Stimulated activated CD8-positive, alpha-beta memory T cell treated with anti-CD3 and anti-CD28 coated beads, Interleukin-12 subunit alpha, Interleukin-12 subunit beta, amount 100 ng/mL, for 1 hour (primary cell): ENCODE measurements around the gene MFAP2.
"Not testable (repeated sequence)": the region's sequence is repeated elsewhere in the genome, so short reads cannot be mapped to it uniquely, and the experiment has no call there.

Experiments
- DNase-seq: peaks from one replicate; pipeline ENCODE4 v3.0.0-alpha.2; 2020; ENCODE audit warnings: low read depth

The MFAP2 gene

GRCh38 chr1:16979475-16980327 is 719 bp downstream of the MFAP2 start:
- no peak for DNase-seq

- no peak for DNase-seq
These were observed 1.6 kb downstream of the MFAP2 start for GRCh38 chr1:16978567-16979474.

GRCh38 chr1:16978139-16978538 is 2.3 kb downstream of the MFAP2 start:
- DNase-seq: no peak

- no peak for DNase-seq
These were observed 3.0 kb downstream of the MFAP2 start for GRCh38 chr1:16977377-16977776.

GRCh38 chr1:16976966-16977365 is 3.5 kb downstream of the MFAP2 start:
- DNase-seq: no peak

- no peak for DNase-seq
These were observed 4.6 kb downstream of the MFAP2 start for GRCh38 chr1:16975838-16976237.

GRCh38 chr1:16975211-16975610 is 5.2 kb downstream of the MFAP2 start:
- no peak for DNase-seq

- no peak for DNase-seq
These were observed 7.2 kb downstream of the MFAP2 start for GRCh38 chr1:16973215-16973614.

GRCh38 chr1:16972189-16972895 is 8.1 kb downstream of the MFAP2 start:
- no peak for DNase-seq

GRCh38 chr1:16971341-16972188 is 8.9 kb downstream of the MFAP2 start:
- DNase-seq: no peak

GRCh38 chr1:16970132-16970910 is 10.1 kb downstream of the MFAP2 start:
- no peak for DNase-seq

GRCh38 chr1:16969651-16970050 is 10.8 kb downstream of the MFAP2 start:
- DNase-seq: no peak

GRCh38 chr1:16969057-16969611 is 11.3 kb downstream of the MFAP2 start:
- no peak for DNase-seq

GRCh38 chr1:16968372-16968771 is 12.0 kb downstream of the MFAP2 start:
- DNase-seq: no peak

GRCh38 chr1:16967962-16968361 is 12.5 kb downstream of the MFAP2 start:
- DNase-seq: no peak

- DNase-seq: no peak
These were observed 13.3 kb downstream of the MFAP2 start for GRCh38 chr1:16967095-16967575.

GRCh38 chr1:16966282-16966681 is 14.1 kb downstream of the MFAP2 start:
- DNase-seq: no peak

GRCh38 chr1:16965486-16966067 is 14.8 kb downstream of the MFAP2 start:
- no peak for DNase-seq

GRCh38 chr1:16964169-16964568 is 16.3 kb downstream of the MFAP2 start:
- DNase-seq: not testable (repeated sequence)
